ENCODE measurements around the gene GPR55.

Gene GPR55

GRCh38 chr2:230864605-230865306 is 60.3 kb downstream of the GPR55 start, which contains the start of gene ITM2C:
Gene ITM2C (plus strand): TSS chr2:230864942. CDS start chr2:230865026, 84 bp downstream.
- Histone ChIP-seq H3K4me3 (ENCODE audit: low read depth, low read length, poor library complexity, severe bottlenecking) (peak within 1 kb of the TSS; percentile 62), H3K27ac (ENCODE audit: low read depth, low read length, poor library complexity, severe bottlenecking) (no peak within 1 kb of the TSS), H3K9me3 (ENCODE audit: low read length) (no peaks in the 10 kb centered on the region), H3K4me2 (ENCODE audit: low read length) (peak within 1 kb of the TSS; percentile 59), H2AFZ (ENCODE audit: low read length) (no peak within 1 kb of the TSS), H3K9ac (ENCODE audit: low read length) (peak within 1 kb of the TSS; percentile 51; the same call in 1 of the 2 replicates), H3K9me2 (ENCODE audit: low read depth, low read length) (no peaks in the 10 kb centered on the region), H3K4me1 (ENCODE audit: insufficient read depth, low read length, severe bottlenecking) (peaks cover 12% of the 10 kb centered on the region), H3K27me3 (ENCODE audit: insufficient read depth, low read length) (peaks cover 6% of the 10 kb centered on the region; the same call in 1 of the 2 replicates), H3F3A (ENCODE audit: insufficient read depth, low read length) (0 out of 2 replicates have a peak, but pooled peaks cover 6% of the 10 kb centered on the region), H3K36me3 (ENCODE audit: insufficient read depth, low read length) (no peaks in the 10 kb centered on the region), H3K79me2 (ENCODE audit: insufficient read depth, low read length) (no peaks in the 10 kb centered on the region), H4K20me1 (ENCODE audit: insufficient read depth, low read length) (no peaks in the 10 kb centered on the region)
- TF ChIP-seq CTCF (IDR thresholded peaks at IDR 0.05; ENCODE audit: low read length), result peak; percentile 34; the same call in 1 of the 2 replicates
- no peak for TF ChIP-seq EZH2 (IDR thresholded peaks at IDR 0.05; ENCODE audit: borderline replicate concordance, low read length)

GRCh38 chr2:230864122-230864604 is 60.9 kb downstream of the GPR55 start:
- Histone ChIP-seq H3K27ac (ENCODE audit: low read depth, low read length, poor library complexity, severe bottlenecking) (no peak overlapping the region), H3K4me1 (ENCODE audit: insufficient read depth, low read length, severe bottlenecking) (peaks cover 12% of the 10 kb centered on the region), H3K36me3 (ENCODE audit: insufficient read depth, low read length) (no peaks in the 10 kb centered on the region), H2AFZ (ENCODE audit: low read length) (no peak overlapping the region), H4K20me1 (ENCODE audit: insufficient read depth, low read length) (no peaks in the 10 kb centered on the region), H3K9me3 (ENCODE audit: low read length) (no peaks in the 10 kb centered on the region), H3K4me2 (ENCODE audit: low read length) (peak overlapping the region; percentile 59), H3K79me2 (ENCODE audit: insufficient read depth, low read length) (no peaks in the 10 kb centered on the region), H3K9me2 (ENCODE audit: low read depth, low read length) (no peaks in the 10 kb centered on the region), H3F3A (ENCODE audit: insufficient read depth, low read length) (0 out of 2 replicates have a peak, but pooled peaks cover 6% of the 10 kb centered on the region), H3K9ac (ENCODE audit: low read length) (no peak overlapping the region), H3K4me3 (ENCODE audit: low read depth, low read length, poor library complexity, severe bottlenecking) (peak overlapping the region; percentile 62), H3K27me3 (ENCODE audit: insufficient read depth, low read length) (peaks cover 6% of the 10 kb centered on the region; the same call in 1 of the 2 replicates)
- TF ChIP-seq EZH2 (IDR thresholded peaks at IDR 0.05; ENCODE audit: borderline replicate concordance, low read length), result no peak
- no peak for TF ChIP-seq CTCF (IDR thresholded peaks at IDR 0.05; ENCODE audit: low read length)

GRCh38 chr2:230863442-230864121 is 61.5 kb downstream of the GPR55 start:
- no peak overlapping the region for H3K4me2 ChIP-seq (ENCODE audit: low read length)
- H3F3A ChIP-seq (ENCODE audit: insufficient read depth, low read length), result 0 out of 2 replicates have a peak, but pooled peaks cover 6% of the 10 kb centered on the region
- H3K9ac ChIP-seq (ENCODE audit: low read length), result no peak overlapping the region
- no peak overlapping the region for H3K4me3 ChIP-seq (ENCODE audit: low read depth, low read length, poor library complexity, severe bottlenecking)
- peaks cover 12% of the 10 kb centered on the region for H3K4me1 ChIP-seq (ENCODE audit: insufficient read depth, low read length, severe bottlenecking)
- no peaks in the 10 kb centered on the region for H3K79me2 ChIP-seq (ENCODE audit: insufficient read depth, low read length)
- H3K9me2 ChIP-seq (ENCODE audit: low read depth, low read length), result no peaks in the 10 kb centered on the region
- no peaks in the 10 kb centered on the region for H3K36me3 ChIP-seq (ENCODE audit: insufficient read depth, low read length)
- no peaks in the 10 kb centered on the region for H4K20me1 ChIP-seq (ENCODE audit: insufficient read depth, low read length)
- H3K27ac ChIP-seq (ENCODE audit: low read depth, low read length, poor library complexity, severe bottlenecking), result no peak overlapping the region
- H3K9me3 ChIP-seq (ENCODE audit: low read length), result no peaks in the 10 kb centered on the region
- no peak overlapping the region for H2AFZ ChIP-seq (ENCODE audit: low read length)
- TF ChIP-seq CTCF (IDR thresholded peaks at IDR 0.05; ENCODE audit: low read length) (no peak), EZH2 (IDR thresholded peaks at IDR 0.05; ENCODE audit: borderline replicate concordance, low read length) (no peak)
- peaks cover 6% of the 10 kb centered on the region; the same call in 1 of the 2 replicates for H3K27me3 ChIP-seq (ENCODE audit: insufficient read depth, low read length)
